ENCODE results near the gene NUDT16L1.
A peak's percentile ranks its signal among the peaks of the same experiment; 100 is the strongest.
"Not testable (repeated sequence)": the region's sequence is repeated elsewhere in the genome, so short reads cannot be mapped to it uniquely, and the experiment has no call there.

Gene NUDT16L1

DNA sequence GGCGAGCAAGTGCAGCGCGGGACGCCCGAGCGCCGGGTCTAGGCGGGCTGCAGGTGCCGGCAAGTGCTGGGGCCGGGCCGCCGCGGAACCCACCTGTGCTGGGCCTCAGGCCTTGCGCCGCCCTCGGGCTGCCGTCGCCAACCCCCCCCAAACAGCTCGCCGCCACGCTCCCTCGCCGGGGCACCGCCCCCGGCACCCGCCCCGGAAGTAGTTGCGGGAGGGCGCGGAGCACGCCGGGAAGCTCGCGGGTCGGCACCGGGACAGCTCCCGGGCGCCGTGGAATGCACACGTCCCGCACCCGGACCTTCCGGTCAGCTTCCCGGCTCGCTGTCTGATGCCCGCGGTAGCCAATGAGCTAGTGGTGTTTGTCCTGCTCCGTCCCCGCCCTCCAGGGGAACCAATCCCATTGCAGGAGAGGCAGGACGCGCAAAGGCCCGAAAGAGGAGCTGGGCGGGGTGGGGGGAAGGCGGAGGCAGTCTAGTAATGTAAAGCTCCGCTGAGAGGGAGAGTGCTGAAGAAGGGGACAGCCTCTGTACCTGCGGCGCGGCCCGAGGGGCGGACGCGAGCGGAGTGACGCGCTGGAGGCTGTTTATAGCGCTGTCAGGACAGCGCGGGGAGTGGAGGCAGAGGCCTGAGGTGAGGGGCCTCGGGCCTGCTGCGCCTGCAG lies 40.8 kb downstream of the NUDT16L1 start, which contains the start of the genes ANKS3 and DNAAF8:
ANKS3 (minus strand) TSS at position 209 of the 667 bp plus-strand sequence. CDS start 4,122 bp downstream, outside the sequence.
DNAAF8 (plus strand) TSS at position 475 of the 667 bp plus-strand sequence. CDS start 1,978 bp downstream, outside the sequence.
- DNase-seq: peak; percentile 98
- in situ Hi-C loops (cut with HindIII; ENCODE audit: low pct_ligation_motif_present, low sequenced_read_pairs): no loop called here
- TF ChIP-seq, protein P1, sequence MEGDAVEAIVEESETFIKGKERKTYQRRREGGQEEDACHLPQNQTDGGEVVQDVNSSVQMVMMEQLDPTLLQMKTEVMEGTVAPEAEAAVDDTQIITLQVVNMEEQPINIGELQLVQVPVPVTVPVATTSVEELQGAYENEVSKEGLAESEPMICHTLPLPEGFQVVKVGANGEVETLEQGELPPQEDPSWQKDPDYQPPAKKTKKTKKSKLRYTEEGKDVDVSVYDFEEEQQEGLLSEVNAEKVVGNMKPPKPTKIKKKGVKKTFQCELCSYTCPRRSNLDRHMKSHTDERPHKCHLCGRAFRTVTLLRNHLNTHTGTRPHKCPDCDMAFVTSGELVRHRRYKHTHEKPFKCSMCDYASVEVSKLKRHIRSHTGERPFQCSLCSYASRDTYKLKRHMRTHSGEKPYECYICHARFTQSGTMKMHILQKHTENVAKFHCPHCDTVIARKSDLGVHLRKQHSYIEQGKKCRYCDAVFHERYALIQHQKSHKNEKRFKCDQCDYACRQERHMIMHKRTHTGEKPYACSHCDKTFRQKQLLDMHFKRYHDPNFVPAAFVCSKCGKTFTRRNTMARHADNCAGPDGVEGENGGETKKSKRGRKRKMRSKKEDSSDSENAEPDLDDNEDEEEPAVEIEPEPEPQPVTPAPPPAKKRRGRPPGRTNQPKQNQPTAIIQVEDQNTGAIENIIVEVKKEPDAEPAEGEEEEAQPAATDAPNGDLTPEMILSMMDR (IDR thresholded peaks at IDR 0.05; ENCODE audit: low read depth, low read length, missing control alignments): no peak
- peak within 1 kb of the TSS; percentile 94 for H3K4me3 ChIP-seq (ENCODE audit: low read depth, low read length)
- no peaks in the 10 kb centered on the region for H3K36me3 ChIP-seq (replicated peaks)
- peak within 1 kb of the TSS; percentile 86 for H3K27ac ChIP-seq
- H3K27me3 ChIP-seq (replicated peaks): no peaks in the 10 kb centered on the region

DNA sequence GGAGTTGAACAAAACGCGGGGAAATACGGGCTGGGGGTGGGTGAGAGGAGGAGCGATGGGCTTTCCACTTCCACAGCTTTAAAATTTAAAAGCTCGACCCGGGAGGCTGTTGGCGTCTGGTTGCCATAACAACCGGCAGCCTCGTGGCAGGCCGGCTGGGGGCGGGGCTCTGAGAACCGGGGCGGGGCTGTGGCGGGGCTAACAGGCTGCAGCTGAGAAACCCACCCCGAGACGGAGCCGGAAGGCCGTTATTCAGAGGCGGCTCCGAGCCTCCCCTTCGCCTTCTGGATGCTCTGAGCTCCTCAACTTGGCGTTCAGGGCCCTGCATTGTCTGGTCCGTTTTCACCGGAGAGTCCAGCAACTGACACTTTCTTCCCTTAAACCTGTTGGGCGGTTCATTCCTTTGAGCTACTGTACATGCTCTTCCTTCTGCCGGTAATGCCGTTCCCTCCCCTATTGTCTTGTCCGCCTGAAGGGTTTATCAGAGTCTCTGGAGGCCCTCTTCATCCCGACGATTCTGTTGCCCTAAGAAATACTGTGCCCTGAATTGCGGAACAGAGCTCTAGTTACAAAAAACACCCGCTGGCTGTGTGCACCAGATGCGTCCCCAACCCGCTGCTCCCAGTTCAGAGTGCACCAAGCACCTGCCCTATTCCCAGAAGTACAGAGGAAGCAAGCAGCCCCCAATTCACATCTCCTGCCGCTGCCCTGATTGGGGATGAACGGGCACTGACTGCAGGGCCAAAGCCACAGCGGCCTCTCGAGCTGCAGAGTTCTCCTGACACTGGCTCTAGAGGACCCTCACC lies 41.6 kb downstream of the NUDT16L1 start:
- H3K4me3 ChIP-seq (ENCODE audit: low read depth, low read length): peak overlapping the region; percentile 94
- H3K27ac ChIP-seq: peak overlapping the region; percentile 86
- no peaks in the 10 kb centered on the region for H3K36me3 ChIP-seq (replicated peaks)
- in situ Hi-C loops (cut with HindIII; ENCODE audit: low pct_ligation_motif_present, low sequenced_read_pairs): no loop called here
- no peaks in the 10 kb centered on the region for H3K27me3 ChIP-seq (replicated peaks)
- TF ChIP-seq, protein P1 (IDR thresholded peaks at IDR 0.05; ENCODE audit: low read depth, low read length, missing control alignments): no peak
- DNase-seq: peak; percentile 87

DNA sequence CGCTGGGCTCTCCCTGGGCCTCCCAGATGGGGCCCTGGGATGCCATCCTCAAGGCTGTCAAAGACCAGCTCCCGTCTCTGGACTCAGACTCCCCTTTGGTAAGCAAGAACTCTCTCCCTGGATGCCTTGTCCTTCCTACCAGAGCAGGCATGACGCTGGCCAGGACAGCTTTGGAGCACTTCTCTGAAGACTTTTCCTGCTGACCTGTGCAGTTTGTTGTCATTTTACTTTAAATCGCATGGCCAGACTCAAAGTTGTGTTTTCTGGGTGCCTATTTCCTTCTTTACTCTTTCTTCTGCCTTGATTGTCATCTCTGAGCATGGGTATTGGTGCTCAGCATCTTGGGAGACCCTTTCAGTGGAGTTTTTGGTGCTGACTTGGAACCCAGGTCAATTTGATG lies 43.2 kb downstream of the NUDT16L1 start:
- no peak for DNase-seq
- H3K27me3 ChIP-seq (replicated peaks): no peaks in the 10 kb centered on the region
- H3K27ac ChIP-seq: no peak overlapping the region
- TF ChIP-seq, protein P1 (IDR thresholded peaks at IDR 0.05; ENCODE audit: low read depth, low read length, missing control alignments): no peak
- in situ Hi-C loops (cut with HindIII; ENCODE audit: low pct_ligation_motif_present, low sequenced_read_pairs): no loop called here
- H3K4me3 ChIP-seq (ENCODE audit: low read depth, low read length): no peak overlapping the region
- no peaks in the 10 kb centered on the region for H3K36me3 ChIP-seq (replicated peaks)

DNA sequence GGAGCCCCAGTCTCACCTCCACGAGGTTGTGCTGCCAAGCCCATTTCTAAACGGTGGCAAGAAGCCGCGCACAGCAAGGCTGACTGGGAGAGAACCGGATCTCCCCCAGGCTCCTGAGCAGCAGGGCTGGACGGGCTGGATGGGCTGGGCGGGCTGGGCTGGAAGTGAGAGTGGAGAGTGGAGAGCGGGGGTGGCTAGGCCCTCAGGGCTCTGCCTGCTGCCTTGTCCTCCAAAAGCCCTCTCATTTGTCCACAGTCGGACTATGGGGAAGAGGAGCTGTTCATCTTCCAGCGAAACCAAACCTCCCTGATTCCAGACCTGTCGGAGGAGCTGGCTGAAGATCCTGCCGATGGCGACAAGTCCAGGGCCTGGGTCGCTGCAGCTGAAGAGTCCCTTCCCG lies 44.2 kb downstream of the NUDT16L1 start:
- no peaks in the 10 kb centered on the region for H3K36me3 ChIP-seq (replicated peaks)
- no peaks in the 10 kb centered on the region for H3K27me3 ChIP-seq (replicated peaks)

DNA sequence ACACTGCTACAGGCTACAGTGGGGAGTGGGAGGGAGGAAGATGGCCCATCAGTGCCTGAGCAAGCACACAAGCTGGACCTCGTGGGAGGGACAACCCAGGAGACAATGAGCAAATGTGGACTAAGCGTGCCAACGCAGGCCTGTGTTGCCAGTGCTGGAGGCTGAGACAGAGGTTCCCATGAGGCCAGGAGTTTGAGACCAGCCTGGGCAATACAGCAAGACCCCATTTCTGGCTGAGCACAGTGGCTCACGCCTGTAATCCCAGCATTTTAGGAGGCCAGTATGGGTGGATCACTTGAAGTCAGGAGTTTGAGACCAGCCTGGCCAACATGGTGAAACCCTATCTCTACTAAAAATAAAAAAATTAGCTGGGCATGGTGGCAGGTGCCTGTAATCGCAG lies 45.0 kb downstream of the NUDT16L1 start:
- DNase-seq; in situ Hi-C loops (cut with HindIII; ENCODE audit: low pct_ligation_motif_present, low sequenced_read_pairs); H3K27ac ChIP-seq; H3K36me3 ChIP-seq (replicated peaks); H3K4me3 ChIP-seq (ENCODE audit: low read depth, low read length); H3K27me3 ChIP-seq (replicated peaks): not testable (repeated sequence)

More for the DNA sequence above, 44.2 kb downstream of the NUDT16L1 start:
- Histone ChIP-seq H3K27ac (no peak overlapping the region), H3K4me3 (ENCODE audit: low read depth, low read length) (no peak overlapping the region)
- DNase-seq: no peak
- in situ Hi-C loops (cut with HindIII; ENCODE audit: low pct_ligation_motif_present, low sequenced_read_pairs): no loop called here
- TF ChIP-seq, protein P1 (IDR thresholded peaks at IDR 0.05; ENCODE audit: low read depth, low read length, missing control alignments): no peak

DNA sequence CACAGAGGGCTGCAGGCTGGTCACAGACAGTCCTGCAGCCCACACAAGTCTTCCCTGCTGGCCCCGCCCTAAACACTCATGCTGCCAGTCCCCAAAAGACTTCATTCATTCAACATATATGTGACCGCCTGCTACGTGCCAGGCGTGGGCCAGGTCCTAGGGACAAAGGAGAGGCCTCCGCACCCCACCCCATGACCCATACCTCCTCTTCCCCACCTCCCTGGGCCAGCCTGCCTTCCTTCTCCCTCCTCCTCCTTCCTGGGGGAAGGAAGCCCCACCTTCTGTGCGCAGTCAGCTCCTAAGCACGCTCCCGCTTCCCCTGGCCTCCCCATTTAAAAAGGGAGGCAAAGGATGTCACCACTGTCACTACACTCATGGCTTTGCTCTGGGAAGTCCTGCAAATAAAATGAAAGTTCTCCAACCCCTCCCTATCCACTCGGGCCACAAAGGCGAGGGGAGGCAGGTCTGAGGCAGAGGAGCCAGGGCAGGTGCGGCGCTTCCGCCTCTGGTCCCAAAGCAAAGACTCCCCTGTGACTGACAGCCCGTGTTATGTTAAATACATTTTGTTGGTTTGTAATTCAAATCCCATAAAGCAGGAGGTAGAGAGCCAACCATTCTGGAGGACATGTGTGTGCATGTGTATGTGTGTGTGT lies 50.0 kb downstream of the NUDT16L1 start:
- H3K4me3 ChIP-seq (ENCODE audit: low read depth, low read length): no peak overlapping the region
- TF ChIP-seq, protein P1 (IDR thresholded peaks at IDR 0.05; ENCODE audit: low read depth, low read length, missing control alignments): no peak
- H3K36me3 ChIP-seq (replicated peaks): no peaks in the 10 kb centered on the region
- in situ Hi-C loops (cut with HindIII; ENCODE audit: low pct_ligation_motif_present, low sequenced_read_pairs): no loop called here
- no peak for DNase-seq
- H3K27me3 ChIP-seq (replicated peaks): no peaks in the 10 kb centered on the region
- no peak overlapping the region for H3K27ac ChIP-seq

All from brain microvascular endothelial cell (primary cell).